Testis (tissue), 2 donors: ENCODE data around the gene MMP25.

Experiments
- CTCF ChIP-seq, 3 experiments: fragments of 450-650 bp in 2 of 3; fragments of 200-600 bp in 1 of 3; sonication (generic) in 1 of 3; IDR thresholded peaks; one replicate each; pipeline ENCODE4 v1.5.1; 2016 to 2019; ENCODE audit warnings: antibody characterized with exemption in 3 of 3, mild to moderate bottlenecking in 2 of 3, moderate library complexity in 1 of 3
- POLR2A ChIP-seq: fragments of 450-650 bp; IDR thresholded peaks from one replicate; pipeline ENCODE4 v1.6.1; 2017; ENCODE audit warnings: antibody characterized with exemption, mild to moderate bottlenecking, moderate library complexity

- TF ChIP-seq CTCF (IDR thresholded peaks at IDR 0.05) (no peak), POLR2A (no peak)
These were observed 14.2 kb downstream of the MMP25 start for GRCh38 chr16:3060339-3061127.
